ENCODE results near the gene PAQR8. TPM values are rescaled to one million over a fixed set of nuclear protein-coding genes. Genes with fewer than 3 reads are reported as not detected.

The PAQR8 gene
- total RNA-seq, 3 donors from 2014 or later: 70.6 to 184 (median 81.4) TPM

GRCh38 chr6:52438926-52439325 lies 77.0 kb downstream of the PAQR8 start:
- ATAC-seq (no peak), DNase-seq (no peak)
- intact Hi-C loops (cut with DNase I, micrococcal nuclease): no loop called here

GRCh38 chr6:52454556-52454955 lies 92.6 kb downstream of the PAQR8 start:
- Histone ChIP-seq H3K4me3 (no peak overlapping the region), H3K4me1 (ENCODE audit: low read depth) (no peaks in the 10 kb centered on the region), H3K9me3 (no peaks in the 10 kb centered on the region), H3K36me3 (ENCODE audit: low read depth) (no peaks in the 10 kb centered on the region)
- DNase-seq (no peak), ATAC-seq (peak; percentile 84)
- intact Hi-C loops (cut with DNase I, micrococcal nuclease): no loop called here
- TF ChIP-seq CTCF (IDR thresholded peaks at IDR 0.05): no peak

More at GRCh38 chr6:52438926-52439325, 77.0 kb downstream of the PAQR8 start:
- no peak overlapping the region for H3K4me3 ChIP-seq
- H3K9me3 ChIP-seq: no peaks in the 10 kb centered on the region
- no peaks in the 10 kb centered on the region for H3K36me3 ChIP-seq (ENCODE audit: low read depth)
- H3K4me1 ChIP-seq (ENCODE audit: low read depth): no peaks in the 10 kb centered on the region
- TF ChIP-seq CTCF (IDR thresholded peaks at IDR 0.05): no peak

- DNase-seq (no peak), ATAC-seq (no peak)
- no peak for TF ChIP-seq CTCF (IDR thresholded peaks at IDR 0.05)
- H3K9me3 ChIP-seq: no peaks in the 10 kb centered on the region
- no peaks in the 10 kb centered on the region for H3K36me3 ChIP-seq (ENCODE audit: low read depth)
- no peaks in the 10 kb centered on the region for H3K4me1 ChIP-seq (ENCODE audit: low read depth)
- no peak overlapping the region for H3K4me3 ChIP-seq
- intact Hi-C loops (cut with DNase I, micrococcal nuclease): no loop called here
These were observed 95.1 kb downstream of the PAQR8 start for GRCh38 chr6:52457096-52457495.

Other genes with a start within 250 kb of the PAQR8 start
- gene IL17A, start 175.8 kb upstream of the PAQR8 start, total RNA-seq: not detected
- not detected for gene IL17F, start 117.7 kb upstream of the PAQR8 start, total RNA-seq
- 10 to 100 TPM; 32.1 to 43.6 (median 36.7) TPM for gene MCM3, start 77.4 kb upstream of the PAQR8 start, total RNA-seq
- 10 to 100 TPM; 10.8 to 22.2 (median 20.5) TPM for gene EFHC1, start 58.2 kb downstream of the PAQR8 start, total RNA-seq
- 10 to 100 TPM; 20.3 to 25.0 (median 24.1) TPM for gene TRAM2, start 214.9 kb downstream of the PAQR8 start, total RNA-seq